Right renal cortex interstitium (tissue), 3 donors: Measurements from ENCODE around the gene USP2. TPM values are rescaled to one million over a fixed set of nuclear protein-coding genes. Genes with fewer than 3 reads are reported as not detected.

Experiments
- DNase-seq, 3 donors: peaks; one replicate each; pipeline ENCODE4 v3.0.0-alpha.2; 2013; ENCODE audit warnings: low read depth in 3 of 3, low spot score in 2 of 3
- polyA plus RNA-seq, 3 donors: library from polyadenylated mRNA; unstranded; fragments of 120-200 nt; gene quantifications; one replicate each; pipeline ENCODE4 v1.2.1, GENCODE V29; 2013; ENCODE audit not compliant: insufficient read length in 3 of 3

USP2 gene
- polyA plus RNA-seq, 3 donors, result 7.1 to 11.8 (median 8.7) TPM

GRCh38 chr11:119345685-119346084 is 35.8 kb downstream of the USP2 start:
- no peak for DNase-seq

GRCh38 chr11:119344291-119345010 is 37.0 kb downstream of the USP2 start:
- no peak for DNase-seq

DNA sequence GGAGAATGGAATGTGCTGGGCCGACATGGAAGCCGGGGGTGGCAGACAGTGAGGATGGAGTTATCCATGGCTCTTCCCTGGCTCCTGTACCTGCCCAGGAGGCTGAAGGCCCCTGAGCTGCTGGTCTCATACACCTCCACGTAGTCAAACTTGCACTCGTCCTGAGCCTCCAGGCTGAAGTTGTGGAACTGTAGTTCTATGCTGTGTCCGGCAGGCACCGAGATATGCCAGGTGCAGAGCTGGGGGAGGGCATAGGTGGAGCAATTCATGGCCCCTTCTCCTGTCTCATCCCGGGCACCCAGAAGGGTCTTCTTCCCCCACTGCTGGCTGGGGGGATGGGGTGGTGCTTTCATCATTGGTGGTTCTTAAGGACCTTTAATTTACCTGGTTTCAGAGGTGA is 37.8 kb downstream of the USP2 start:
- no peak for DNase-seq

GRCh38 chr11:119342362-119343130 is 38.9 kb downstream of the USP2 start:
- DNase-seq, result no peak

DNA sequence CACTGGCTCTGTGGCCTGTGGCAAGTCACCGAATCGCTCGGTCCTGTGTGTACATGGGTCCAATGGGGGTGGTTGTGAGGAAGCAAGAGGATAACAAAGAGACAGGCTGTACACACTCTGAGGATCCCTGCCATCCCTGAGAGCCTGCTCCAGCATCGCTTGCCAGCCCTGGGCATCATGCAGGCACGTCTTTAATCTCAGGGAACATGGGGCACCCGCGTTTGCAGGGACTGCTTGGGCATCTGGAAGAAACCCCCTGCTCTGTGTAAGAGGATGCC is 39.5 kb downstream of the USP2 start:
- DNase-seq, result no peak

GRCh38 chr11:119341222-119342022 is 40.1 kb downstream of the USP2 start:
- DNase-seq, result no peak

DNA sequence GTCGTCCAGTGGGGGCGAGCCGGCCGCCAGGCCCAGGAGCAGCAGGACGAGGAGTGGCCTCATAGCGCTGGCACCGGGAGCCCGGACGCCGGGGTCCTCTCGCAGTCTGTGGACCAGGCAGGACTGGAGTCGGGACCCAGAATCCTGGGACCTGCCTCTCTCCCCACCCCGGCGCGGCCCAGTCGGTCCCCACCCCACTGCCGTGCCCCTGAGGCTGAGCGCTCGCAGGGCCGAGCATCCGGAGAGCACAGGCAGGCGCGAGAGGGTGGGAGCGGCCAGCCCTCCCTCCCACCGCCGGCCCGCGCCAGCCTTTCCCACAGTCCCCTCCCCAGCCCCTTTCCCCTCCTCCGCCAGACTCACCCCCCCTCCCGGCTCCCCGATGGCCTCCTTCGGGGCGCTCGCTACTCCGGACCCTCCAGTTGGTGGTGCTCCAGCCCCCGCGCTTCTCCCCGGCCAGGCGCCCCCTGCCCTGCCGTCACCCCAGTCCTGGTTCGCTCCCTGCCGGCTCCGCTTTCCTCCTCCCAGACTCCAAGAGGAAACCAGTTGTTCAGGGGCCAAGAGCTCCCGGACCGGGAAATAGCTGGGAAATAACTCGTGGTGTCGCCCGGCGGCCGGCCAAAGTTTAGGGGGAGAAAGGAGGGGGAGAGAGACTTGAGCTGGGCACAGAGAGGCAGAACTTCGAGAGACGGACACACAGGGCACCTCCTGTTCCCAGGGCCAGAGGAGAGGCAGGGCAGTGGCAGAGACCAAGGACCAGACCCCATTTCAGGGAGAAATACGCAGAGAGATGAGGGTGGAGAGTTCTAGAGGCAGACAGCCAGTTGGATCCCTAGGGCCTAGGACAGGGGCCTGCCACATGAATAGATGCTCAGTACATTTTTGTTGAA is 40.9 kb downstream of the USP2 start, which contains the start of gene C1QTNF5:
Gene C1QTNF5 (minus strand): TSS at position 549 of the 887 bp plus-strand sequence. CDS start 486 bp downstream, at position 63.
- peak in 1 of 3 donors; percentile 69 for DNase-seq

GRCh38 chr11:119339589-119340334 is 41.7 kb downstream of the USP2 start:
- DNase-seq, result no peak

GRCh38 chr11:119338965-119339588 is 42.4 kb downstream of the USP2 start:
- no peak for DNase-seq

- DNase-seq, result peak in 1 of 3 donors; percentile 69
Measured at GRCh38 chr11:119338318-119338890, 43.1 kb downstream of the USP2 start.

DNA sequence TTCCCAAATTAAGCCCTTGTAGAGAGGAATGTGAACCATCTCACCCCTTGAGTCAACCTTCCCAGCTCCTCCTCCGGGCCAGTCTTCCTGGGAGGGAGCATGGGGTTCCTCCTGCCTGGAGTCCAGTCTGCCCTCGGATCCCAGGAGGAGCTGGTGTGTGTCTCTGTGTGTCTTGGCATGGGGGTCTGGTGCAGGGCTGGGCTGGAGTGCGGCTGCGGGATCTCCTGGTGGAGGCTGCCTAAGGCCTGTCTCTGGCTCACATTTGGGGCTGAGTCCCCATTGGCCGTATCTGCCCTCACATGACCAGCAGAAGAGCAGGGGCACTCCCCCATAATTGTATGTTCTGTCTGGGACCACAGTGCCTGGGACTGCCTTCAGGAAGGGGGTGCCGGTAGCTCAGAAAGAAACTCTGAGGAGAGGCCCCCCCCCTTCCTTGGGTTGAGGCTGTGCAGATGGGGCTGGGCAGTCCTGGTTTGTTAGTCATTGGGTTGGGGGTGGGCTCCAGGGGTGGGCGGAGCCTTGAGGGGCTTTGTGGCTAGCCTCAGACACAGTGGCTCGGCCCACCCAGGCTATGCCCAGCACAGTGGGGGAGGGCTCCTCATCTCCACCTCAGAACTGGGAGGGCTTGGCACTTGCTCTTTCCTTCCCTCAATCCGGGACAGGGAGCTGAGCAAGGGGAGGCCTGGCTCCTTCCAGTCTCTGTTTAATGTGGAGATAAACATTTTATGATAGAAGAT is 43.7 kb downstream of the USP2 start:
- DNase-seq, result no peak

GRCh38 chr11:119336744-119337469 is 44.6 kb downstream of the USP2 start:
- DNase-seq, result no peak

GRCh38 chr11:119335655-119336543 is 45.6 kb downstream of the USP2 start:
- no peak for DNase-seq

DNA sequence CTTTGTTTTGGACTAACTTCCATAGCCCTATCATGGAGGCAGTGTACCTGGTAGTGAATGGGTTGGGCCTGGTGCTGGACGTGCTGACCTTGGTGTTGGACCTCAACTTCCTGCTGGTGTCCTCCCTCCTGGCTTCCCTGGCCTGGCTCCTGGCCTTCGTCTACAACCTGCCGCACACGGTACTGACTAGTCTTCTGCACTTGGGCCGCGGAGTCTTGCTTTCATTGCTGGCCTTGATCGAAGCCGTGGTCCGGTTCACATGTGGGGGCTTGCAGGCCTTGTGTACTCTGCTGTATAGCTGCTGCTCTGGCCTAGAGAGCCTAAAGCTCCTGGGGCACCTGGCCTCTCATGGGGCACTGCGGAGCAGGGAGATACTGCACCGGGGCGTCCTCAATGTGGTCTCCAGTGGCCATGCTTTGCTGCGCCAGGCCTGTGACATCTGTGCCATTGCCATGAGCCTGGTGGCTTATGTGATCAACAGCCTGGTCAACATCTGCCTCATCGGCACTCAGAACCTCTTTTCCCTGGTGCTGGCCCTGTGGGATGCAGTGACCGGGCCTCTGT is 46.3 kb downstream of the USP2 start:
- DNase-seq, result no peak

DNA sequence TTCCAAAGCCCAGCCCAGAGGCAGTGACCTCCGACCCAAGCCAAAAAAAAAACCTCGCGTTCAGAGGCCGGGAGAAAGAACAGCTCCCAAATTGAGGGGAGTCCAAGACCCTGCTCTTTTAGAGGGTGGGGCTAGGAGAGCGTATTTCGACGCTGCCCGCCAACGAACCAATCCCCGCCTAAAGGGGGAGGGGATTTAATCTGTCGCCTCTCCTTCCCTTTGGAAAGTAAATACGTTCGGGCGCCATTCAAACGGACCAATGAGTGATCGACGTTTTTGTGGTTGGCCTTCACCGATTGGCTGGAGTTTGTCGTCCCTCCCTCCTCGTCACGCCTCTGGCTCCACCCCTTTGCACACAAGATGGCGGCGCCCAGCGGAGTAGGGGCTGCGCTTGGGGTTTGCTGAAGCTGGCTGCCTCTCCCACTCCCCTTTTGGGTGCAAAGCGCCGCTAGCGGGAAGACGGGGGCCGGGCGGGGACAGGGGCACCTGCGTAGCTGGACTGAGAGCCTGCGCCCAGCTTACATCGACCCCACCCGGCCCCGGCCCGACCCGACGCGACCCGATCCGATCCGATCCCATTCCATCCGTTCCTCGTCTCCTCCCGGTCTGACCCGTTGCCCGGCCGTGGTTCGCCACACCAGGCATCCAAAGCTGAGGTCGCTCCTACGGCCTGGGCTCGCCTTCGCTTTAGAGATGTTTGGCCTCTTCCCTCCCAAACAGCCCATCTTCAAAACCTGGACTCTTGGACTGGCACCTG is 47.1 kb downstream of the USP2 start, which contains the start of gene RNF26:
Gene RNF26 (plus strand): TSS at position 354 of the 757 bp plus-strand sequence. CDS start 596 bp downstream, outside the sequence.
- peak; percentile 96 to 99 (median 98) for DNase-seq
